ENCODE results near the gene TLK1. TPM values are rescaled to one million over a fixed set of nuclear protein-coding genes. Genes with fewer than 3 reads are reported as not detected.

The TLK1 gene
- total and polyA plus RNA-seq, 9 of the 15 experiments (the other 6 are each of a cell fraction or from before 2014, with no cell fraction given): 20.2 to 101 (median 40.5) TPM

Other genes with a start within 250 kb of the TLK1 start
- 59.6 and 61.8 TPM in 2 replicates for gene GORASP2, start 231.6 kb downstream of the TLK1 start, total RNA-seq (2014; rRNA removed)
- 46.1 and 55.9 TPM in 2 replicates for gene GORASP2, start 231.6 kb downstream of the TLK1 start, total RNA-seq (2014; rRNA removed; fragmentation: Illumina TruSeq; extraction: Trizol)
- gene GORASP2, start 231.6 kb downstream of the TLK1 start, total RNA-seq (2015; rRNA removed; fragmentation: Illumina TruSeq; extraction: Trizol): 52.3 and 54.1 TPM in 2 replicates
- gene GORASP2, start 231.6 kb downstream of the TLK1 start, total RNA-seq (2021): 96.9 and 98.9 TPM in 2 replicates
- 180 and 239 TPM in 2 replicates for gene GORASP2, start 231.6 kb downstream of the TLK1 start, polyA plus RNA-seq (2011; rRNA removed)
- 146 and 153 TPM in 2 replicates for gene GORASP2, start 231.6 kb downstream of the TLK1 start, polyA plus RNA-seq (2014; fragmentation: Illumina TruSeq; extraction: Trizol)
- gene GORASP2, start 231.6 kb downstream of the TLK1 start, polyA plus RNA-seq (2014; fragmentation: Nextera tagmentation; extraction: Ambion mirVana): 10 to 100 TPM; 27.4 to 29.9 TPM
- 93.4 and 101 TPM in 2 replicates for gene GORASP2, start 231.6 kb downstream of the TLK1 start, polyA plus RNA-seq (2014; rRNA removed)

Measured in K562 (cell line).